Heart left ventricle (tissue), 16 donors: ENCODE data around the gene ZNF701. TPM values are rescaled to one million over a fixed set of nuclear protein-coding genes. Genes with fewer than 3 reads are reported as not detected.
"Not testable (repeated sequence)": the region's sequence is repeated elsewhere in the genome, so short reads cannot be mapped to it uniquely, and the experiment has no call there.

Experiments
- ATAC-seq, 4 donors: fragments of 200-7000 bp; cut with Tn5 transposase; one replicate each; pipeline ENCODE4 v1.9.1; 2020 to 2022; ENCODE audit warnings: moderate library complexity in 4 of 4, mild to moderate bottlenecking in 3 of 4, moderate number of reproducible peaks in 1 of 4
- DNase-seq, 5 donors: peaks; one replicate each; pipeline ENCODE4 v3.0.0-alpha.2; 2020
- H3K27ac ChIP-seq, 12 donors: fragments of 200-600 bp; sonication (generic) in 4 of 12; one replicate each; pipeline versions ENCODE4 v1.5.0 to v1.8.0; 2016 to 2022; ENCODE audit warnings: mild to moderate bottlenecking in 2 of 12
- H3K27me3 ChIP-seq, 9 donors: fragments of 200-600 bp; sonication (generic) in 2 of 9; one replicate each; pipeline versions ENCODE4 v1.5.1 to v1.8.0; 2016 to 2022; ENCODE audit warnings: mild to moderate bottlenecking in 3 of 9
- H3K36me3 ChIP-seq, 9 donors: fragments of 200-600 bp; sonication (generic) in 2 of 9; one replicate each; pipeline versions ENCODE4 v1.5.0 to v1.8.0; 2018 to 2022; ENCODE audit warnings: mild to moderate bottlenecking in 2 of 9
- H3K4me1 ChIP-seq, 12 donors: fragments of 200-600 bp; sonication (generic) in 4 of 12; one replicate each; pipeline versions ENCODE4 v1.5.0 to v1.8.0; 2016 to 2022; ENCODE audit warnings: mild to moderate bottlenecking in 3 of 12
- H3K4me3 ChIP-seq, 12 donors: fragments of 200-600 bp; sonication (generic) in 4 of 12; one replicate each; pipeline versions ENCODE4 v1.5.0 to v1.8.0; 2017 to 2022; ENCODE audit warnings: mild to moderate bottlenecking in 9 of 12, moderate library complexity in 4 of 12
- H3K9me3 ChIP-seq, 12 donors: fragments of 200-600 bp; sonication (generic) in 4 of 12; one replicate each; pipeline versions ENCODE4 v1.5.0 to v1.8.0; 2016 to 2022; ENCODE audit warnings: mild to moderate bottlenecking in 1 of 12
- POLR2A ChIP-seq, 2 donors: fragments of 450-650 bp; IDR thresholded peaks; one replicate each; pipeline ENCODE4 v1.6.1; 2017; ENCODE audit warnings: antibody characterized with exemption in 2 of 2, mild to moderate bottlenecking in 2 of 2, moderate library complexity in 2 of 2
- WGBS, 4 donors: extraction: QIAGEN DNeasy Blood & Tissue Kit in 2 of 4; methylation state at CpG; one replicate each; pipeline versions ENCODE4 v1.1.5 to v1.1.7; 2013 to 2018; 5-methylcytosine and 5-hydroxymethylcytosine counted together
- intact Hi-C, 10 donors: fragments of 100-400 bp; cut with DNase I; formaldehyde crosslinking; loops; one replicate each; pipeline versions ENCODE4 v1.11.1 to v1.14.2; 2022
- polyA plus RNA-seq, 2 donors: library from polyadenylated mRNA; stranded (reverse); fragments of 200-250 nt; gene quantifications; one replicate each; pipeline ENCODE4 v1.2.3, GENCODE V29; 2013
- total RNA-seq, 9 donors: library from RNA; depleted of rRNA in 2 of 9; stranded (reverse); fragments of >200 nt in 2 of 9; fragmentation: NEBNext Ultra II Directional in 3 of 9; extraction: Animal tissue kit (Norgen Biotek cat#: 25700) in 3 of 9; gene quantifications; one replicate each; pipeline versions ENCODE4 v1.1.0 to v1.2.4, GENCODE V29; 2016 to 2023
- TF ChIP-seq, protein P1 (sequence below), 12 donors: fragments of 200-600 bp; sonication (generic) in 4 of 12; IDR thresholded peaks; one replicate each; pipeline versions ENCODE4 v1.5.0 to v1.8.0; 2018 to 2022; ENCODE audit warnings: antibody characterized with exemption in 12 of 12, mild to moderate bottlenecking in 5 of 12
- donor health status: ischemic (EF 13 %, LVEDD 7.1; RV severe dilation, severe dysfunction).
- donor health status: healthy with polysubstance abuse.
- donor health status: DM: no; HTN: yes; CAD: no.
- donor health status: DM: no; HTN: no; CAD: no.
- donor health status: ischemic (EF 25% LVEDD 6.9; RV normal size, moderate dysfunction).
- donor health status: ischemic (EF 25% LVEDD 5.7; RV mildly dilated, moderate dysfunction).
- donor health status: healthy.
- donor health status: DM: yes; HTN: yes; CAD: no.
- donor health status: ischemic (EF 35%, LVEDD 5.7; RV mildly dilated, moderate dysfunction).
- donor health status: nonischemic (EF 11% LVEDD 7.7; RV severe dilation, severe dysfunction).
- donor health status: DM: yes; HTN: yes; CAD: no.
- donor health status: PGD.
- donor health status: ischemic (EF 29% LVEDD 5.4; RV normal size, mild dysfunction).
- donor health status: nonischemic (EF 23%, LVEDD 6.1; RV moderate dilation, normal function).

Gene ZNF701
- total and polyA plus RNA-seq, 11 donors, result 8.3 to 26.6 (median 15.6) TPM

DNA sequence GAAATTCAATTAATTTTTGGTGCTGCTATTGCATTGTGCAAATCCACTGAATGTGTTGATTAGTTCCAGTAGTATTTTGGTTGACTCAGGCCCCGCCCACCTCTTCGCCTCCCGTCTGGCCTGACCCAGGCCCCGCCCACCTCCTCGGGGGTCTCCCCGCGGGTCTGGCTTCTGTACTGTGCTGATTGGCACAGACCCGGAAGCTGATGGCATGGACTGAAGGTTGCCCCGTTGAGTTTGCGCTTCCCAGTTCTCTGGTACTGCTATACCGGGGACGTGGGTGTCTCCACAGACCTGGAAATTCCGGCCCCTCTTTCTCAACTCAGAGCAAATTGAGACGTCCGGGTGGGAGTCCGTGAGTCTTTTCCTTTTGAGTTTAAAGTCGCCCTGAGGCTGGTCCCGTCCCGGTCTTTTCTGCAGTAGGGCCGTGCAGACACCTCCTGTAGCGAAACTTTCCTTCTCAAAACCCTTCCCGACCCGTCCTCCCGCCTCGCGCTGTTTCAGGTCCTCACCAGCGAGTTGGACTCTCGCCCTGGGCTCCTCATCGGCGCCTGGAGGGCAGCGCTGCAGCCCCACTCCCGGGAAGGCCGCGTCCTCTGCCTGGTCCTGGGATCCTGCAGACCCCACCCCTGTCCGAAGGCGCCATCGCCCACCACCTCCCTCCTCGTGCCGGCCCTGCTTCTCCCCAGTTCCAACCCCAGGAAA, 14.8 kb downstream of the ZNF701 start:
- intact Hi-C loops, result no loop called here
- peak overlapping the region in 5 of 12 donors; percentile 9 to 58 (median 35) for H3K4me3 ChIP-seq
- peaks cover 0 to 63% (median 0%) of the 10 kb centered on the region in 12 donors for H3K9me3 ChIP-seq
- H3K4me1 ChIP-seq, result peaks cover 0 to 2% (median 0%) of the 10 kb centered on the region in 12 donors
- peak overlapping the region in 1 of 12 donors; percentile 13 for H3K27ac ChIP-seq
- H3K27me3 ChIP-seq, result no peaks in the 10 kb centered on the region
- TF ChIP-seq POLR2A (IDR thresholded peaks at IDR 0.05), result no peak
- TF ChIP-seq, protein P1, sequence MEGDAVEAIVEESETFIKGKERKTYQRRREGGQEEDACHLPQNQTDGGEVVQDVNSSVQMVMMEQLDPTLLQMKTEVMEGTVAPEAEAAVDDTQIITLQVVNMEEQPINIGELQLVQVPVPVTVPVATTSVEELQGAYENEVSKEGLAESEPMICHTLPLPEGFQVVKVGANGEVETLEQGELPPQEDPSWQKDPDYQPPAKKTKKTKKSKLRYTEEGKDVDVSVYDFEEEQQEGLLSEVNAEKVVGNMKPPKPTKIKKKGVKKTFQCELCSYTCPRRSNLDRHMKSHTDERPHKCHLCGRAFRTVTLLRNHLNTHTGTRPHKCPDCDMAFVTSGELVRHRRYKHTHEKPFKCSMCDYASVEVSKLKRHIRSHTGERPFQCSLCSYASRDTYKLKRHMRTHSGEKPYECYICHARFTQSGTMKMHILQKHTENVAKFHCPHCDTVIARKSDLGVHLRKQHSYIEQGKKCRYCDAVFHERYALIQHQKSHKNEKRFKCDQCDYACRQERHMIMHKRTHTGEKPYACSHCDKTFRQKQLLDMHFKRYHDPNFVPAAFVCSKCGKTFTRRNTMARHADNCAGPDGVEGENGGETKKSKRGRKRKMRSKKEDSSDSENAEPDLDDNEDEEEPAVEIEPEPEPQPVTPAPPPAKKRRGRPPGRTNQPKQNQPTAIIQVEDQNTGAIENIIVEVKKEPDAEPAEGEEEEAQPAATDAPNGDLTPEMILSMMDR (IDR thresholded peaks at IDR 0.05), result no peak
- H3K36me3 ChIP-seq, result peaks cover 0 to 69% (median 57%) of the 10 kb centered on the region in 9 donors
- ATAC-seq (peak in 2 of 4 donors; percentile 72 to 89), DNase-seq (peak in 1 of 5 donors; percentile 67)
- 31 to 75% (median 55%) methylated on average over 39 of the region's 39 CpGs for WGBS, 4 donors

DNA sequence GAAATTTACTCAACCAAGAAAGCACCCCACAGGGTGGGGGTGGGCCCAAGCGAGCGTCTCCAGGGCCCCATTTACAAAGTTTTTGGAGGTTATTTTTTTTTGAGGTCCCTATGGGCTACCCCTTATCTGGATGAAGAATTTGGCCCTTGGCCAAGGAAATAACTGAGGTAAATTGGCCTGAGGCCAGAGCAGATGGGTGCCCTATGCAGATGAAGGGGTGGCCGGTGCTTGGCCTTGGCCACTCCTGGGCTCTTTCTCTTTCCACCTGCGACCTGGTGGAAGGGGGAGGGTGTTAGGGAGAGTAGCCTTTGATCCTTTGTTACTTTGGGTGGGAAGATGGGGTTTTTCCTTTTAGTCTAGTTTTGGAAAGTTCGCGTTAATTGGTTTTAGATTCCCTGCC, 15.5 kb downstream of the ZNF701 start:
- TF ChIP-seq, protein P1 (IDR thresholded peaks at IDR 0.05), result no peak
- TF ChIP-seq POLR2A (IDR thresholded peaks at IDR 0.05), result no peak
- Histone ChIP-seq H3K4me3 (no peak overlapping the region), H3K27ac (peak overlapping the region in 1 of 12 donors; percentile 13), H3K27me3 (no peaks in the 10 kb centered on the region), H3K4me1 (peaks cover 0 to 2% (median 0%) of the 10 kb centered on the region in 12 donors), H3K9me3 (peaks cover 0 to 56% (median 0%) of the 10 kb centered on the region in 12 donors), H3K36me3 (peaks cover 0 to 67% (median 54%) of the 10 kb centered on the region in 9 donors)
- 90 to 96% (median 93%) methylated on average over 6 of the region's 6 CpGs for WGBS, 4 donors
- no peak for ATAC-seq
- intact Hi-C loops, result no loop called here
- DNase-seq, result no peak

DNA sequence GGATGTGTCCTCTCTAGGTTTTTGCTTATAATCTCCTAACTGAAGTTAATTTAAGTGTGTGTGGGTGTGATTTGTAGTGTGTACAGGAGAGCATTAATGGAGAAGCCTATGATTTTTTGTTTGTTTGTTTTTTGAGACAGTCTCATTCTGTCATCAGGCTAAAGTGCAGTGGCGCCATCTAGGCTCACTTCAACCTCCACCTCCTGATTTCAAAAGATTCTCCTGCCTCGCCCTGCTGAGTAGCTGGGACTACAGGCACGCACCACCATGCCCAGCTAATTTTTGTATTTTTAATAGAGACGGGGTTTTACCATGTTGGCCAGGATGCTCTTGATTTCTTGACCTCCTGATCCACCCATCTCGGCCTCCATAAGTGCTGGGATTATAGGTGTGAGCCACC, 20.6 kb downstream of the ZNF701 start:
- ATAC-seq (no peak), DNase-seq (no peak)
- Histone ChIP-seq H3K27me3 (no peaks in the 10 kb centered on the region), H3K9me3 (peaks cover 0 to 29% (median 0%) of the 10 kb centered on the region in 12 donors), H3K4me3 (no peak overlapping the region), H3K36me3 (peaks cover 0 to 45% (median 33%) of the 10 kb centered on the region in 9 donors), H3K4me1 (no peaks in the 10 kb centered on the region), H3K27ac (no peak overlapping the region)
- TF ChIP-seq POLR2A (IDR thresholded peaks at IDR 0.05), result no peak
- TF ChIP-seq, protein P1 (IDR thresholded peaks at IDR 0.05), result peak in 4 of 12 donors; percentile 15 to 27 (median 24)
- 86 to 87% (median 87%) methylated on average over 5 of the region's 5 CpGs for WGBS, 4 donors
- intact Hi-C loops, result no loop called here

DNA sequence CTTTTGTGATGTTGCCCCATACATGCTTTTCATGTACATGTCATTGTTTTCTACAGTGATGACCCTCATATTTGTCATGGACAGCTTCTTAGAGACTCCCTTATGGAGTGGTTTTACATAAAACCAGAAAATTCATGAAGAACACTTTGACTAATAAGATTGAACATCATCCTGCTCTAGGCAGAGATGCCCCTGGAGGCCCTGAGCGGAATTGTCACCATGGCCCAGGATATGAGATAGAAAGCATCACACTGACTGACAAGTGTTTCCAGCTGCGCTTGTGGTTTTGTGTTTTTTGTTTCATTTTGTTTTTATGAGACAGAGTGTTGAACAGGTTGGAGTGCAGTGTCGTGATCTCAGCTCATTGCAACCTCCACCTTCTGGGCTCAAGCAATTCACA, 22.2 kb downstream of the ZNF701 start:
- WGBS, 4 donors, result 67 to 99% (median 88%) methylated on average over 3 of the region's 3 CpGs
- peaks cover 0 to 35% (median 0%) of the 10 kb centered on the region in 12 donors for H3K9me3 ChIP-seq
- H3K27me3 ChIP-seq, result no peaks in the 10 kb centered on the region
- ATAC-seq, result no peak
- DNase-seq, result no peak
- H3K4me3 ChIP-seq, result no peak overlapping the region
- TF ChIP-seq, protein P1 (IDR thresholded peaks at IDR 0.05), result no peak
- TF ChIP-seq POLR2A (IDR thresholded peaks at IDR 0.05), result no peak
- H3K4me1 ChIP-seq, result no peaks in the 10 kb centered on the region
- H3K36me3 ChIP-seq, result peaks cover 0 to 54% (median 44%) of the 10 kb centered on the region in 9 donors
- intact Hi-C loops, result no loop called here
- no peak overlapping the region for H3K27ac ChIP-seq

DNA sequence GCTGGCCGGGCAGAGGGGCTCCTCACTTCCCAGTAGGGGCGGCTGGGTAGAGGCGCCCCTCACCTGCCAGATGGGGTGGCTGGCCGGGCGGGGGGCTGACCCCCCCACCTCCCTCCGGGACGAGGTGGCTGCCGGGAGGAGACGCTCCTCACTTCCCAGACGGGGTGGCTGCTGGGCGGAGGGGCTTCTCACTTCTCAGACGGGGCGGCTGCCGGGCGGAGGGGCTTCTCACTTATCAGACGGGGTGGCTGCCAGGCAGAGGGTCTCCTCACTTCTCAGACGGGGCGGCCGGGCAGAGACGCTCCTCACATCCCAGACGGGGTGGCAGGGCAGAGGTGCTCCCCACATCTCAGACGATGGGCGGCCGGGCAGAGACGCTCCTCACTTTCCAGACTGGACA, 23.4 kb downstream of the ZNF701 start:
- H3K27me3 ChIP-seq, ATAC-seq, H3K4me3 ChIP-seq, intact Hi-C loops, H3K4me1 ChIP-seq, DNase-seq, H3K27ac ChIP-seq: not testable (repeated sequence)
- H3K9me3 ChIP-seq, result peaks cover 0 to 35% (median 0%) of the 10 kb centered on the region in 12 donors
- WGBS, 4 donors, result 92 to 99% (median 97%) methylated on average over 5 to 25 of the region's 25 CpGs; no CpG with 5 or more reads in 1 of the 4 donors
- peaks cover 0 to 55% (median 44%) of the 10 kb centered on the region in 9 donors for H3K36me3 ChIP-seq
